Sigmoid colon (tissue), 7 donors: ENCODE measurements around the gene MTMR3. TPM values are rescaled to one million over a fixed set of nuclear protein-coding genes. Genes with fewer than 3 reads are reported as not detected.

ENCODE experiments used
- DNase-seq: peaks from one replicate; pipeline ENCODE4 v3.0.0-alpha.2; 2019
- H3K27ac ChIP-seq, 4 donors: fragments of 200-600 bp; sonication (generic); one replicate each; pipeline ENCODE4 v1.5.1; 2016 to 2019; ENCODE audit warnings: mild to moderate bottlenecking in 1 of 4
- H3K27me3 ChIP-seq, 3 donors: fragments of 200-600 bp; sonication (generic); one replicate each; pipeline ENCODE4 v1.5.1; 2019; ENCODE audit warnings: mild to moderate bottlenecking in 1 of 3
- H3K36me3 ChIP-seq, 4 donors: fragments of 200-600 bp; sonication (generic); one replicate each; pipeline ENCODE4 v1.5.1; 2016 to 2019
- H3K4me1 ChIP-seq, 4 donors: fragments of 200-600 bp; sonication (generic); one replicate each; pipeline ENCODE4 v1.5.1; 2017 to 2019
- H3K4me3 ChIP-seq, 4 donors: fragments of 200-600 bp; sonication (generic); one replicate each; pipeline ENCODE4 v1.5.1; 2017 to 2019; ENCODE audit warnings: mild to moderate bottlenecking in 2 of 4, moderate library complexity in 1 of 4
- H3K9me3 ChIP-seq, 4 donors: fragments of 200-600 bp in 3 of 4; sonication (generic) in 3 of 4; one replicate each; pipeline versions ENCODE4 v1.5.1 to v1.6.1; 2013 to 2019
- EP300 ChIP-seq, 4 donors: sonication (generic); formaldehyde crosslinking; IDR thresholded peaks; one replicate each; pipeline ENCODE4 v1.6.1; 2017; ENCODE audit warnings: antibody characterized with exemption in 4 of 4
- POLR2A ChIP-seq, 2 donors: fragments of 450-650 bp; IDR thresholded peaks; one replicate each; pipeline ENCODE4 v1.6.1; 2016; ENCODE audit warnings: antibody characterized with exemption in 2 of 2, mild to moderate bottlenecking in 2 of 2, moderate library complexity in 2 of 2
- POLR2AphosphoS5 ChIP-seq, 4 donors: sonication (generic); formaldehyde crosslinking; IDR thresholded peaks; one replicate each; pipeline ENCODE4 v1.6.1; 2017; ENCODE audit warnings: antibody characterized with exemption in 4 of 4
- WGBS, 2 donors: extraction: QIAGEN DNeasy Blood & Tissue Kit; methylation state at CpG; one replicate each; pipeline ENCODE4 v1.1.7; 2013; 5-methylcytosine and 5-hydroxymethylcytosine counted together
- intact Hi-C: fragments of 100-400 bp; cut with DNase I; formaldehyde crosslinking; loops from one replicate; pipeline ENCODE4 v1.15.1; 2023
- polyA plus RNA-seq, 3 donors: library from polyadenylated mRNA; stranded (reverse); fragments of 200-250 nt; gene quantifications; one replicate each; pipeline ENCODE4 v1.2.3, GENCODE V29; 2013
- total RNA-seq, 4 donors: library from RNA; depleted of rRNA; stranded (reverse); fragments of >200 nt; gene quantifications; one replicate each; pipeline ENCODE4 v1.1.0, GENCODE V29; 2016
- TF ChIP-seq, protein P1 (sequence below), 4 experiments: fragments of 450-650 bp in 3 of 4; fragments of 200-600 bp in 1 of 4; IDR thresholded peaks; one replicate each; pipeline ENCODE4 v1.5.1; 2016 to 2019; ENCODE audit warnings: antibody characterized with exemption in 4 of 4, mild to moderate bottlenecking in 3 of 4, moderate library complexity in 2 of 4
- donor health status: healthy with polysubstance abuse.
- donor health status: Bipolar disorder and iron deficiency.
- donor health status: healthy.

MTMR3 gene
- total and polyA plus RNA-seq, 7 donors = 6.6 to 52.3 (median 40.7) TPM

DNA sequence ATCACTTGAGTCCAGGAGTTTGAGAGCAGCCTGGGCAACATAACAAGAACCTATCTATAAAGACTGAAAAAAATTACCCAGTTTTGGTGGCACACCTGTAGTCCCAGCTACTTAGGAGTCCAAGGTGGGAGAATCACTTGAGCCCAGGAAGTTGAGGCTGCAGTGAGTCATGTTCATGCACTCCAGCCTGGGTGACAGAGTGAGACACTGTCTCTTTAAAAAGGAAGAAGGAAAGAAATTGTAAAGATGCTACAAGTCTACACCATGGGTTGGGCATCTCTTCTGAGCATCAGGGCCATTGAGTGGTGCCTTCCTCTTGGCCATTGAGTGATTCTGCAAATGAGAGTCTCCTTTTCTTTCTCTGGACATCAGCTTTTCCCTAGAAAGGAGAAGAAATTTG lies 15.7 kb upstream of the MTMR3 start:
- Histone ChIP-seq H3K4me3 (no peak overlapping the region), H3K9me3 (no peaks in the 10 kb centered on the region), H3K27ac (no peak overlapping the region), H3K27me3 (no peaks in the 10 kb centered on the region), H3K4me1 (peaks cover 0 to 21% (median 11%) of the 10 kb centered on the region in 4 donors), H3K36me3 (no peaks in the 10 kb centered on the region)
- DNase-seq = no peak
- intact Hi-C loops = no loop called here
- no peak for TF ChIP-seq POLR2AphosphoS5 (IDR thresholded peaks at IDR 0.05)
- TF ChIP-seq EP300 (IDR thresholded peaks at IDR 0.05) = no peak
- TF ChIP-seq, protein P1, sequence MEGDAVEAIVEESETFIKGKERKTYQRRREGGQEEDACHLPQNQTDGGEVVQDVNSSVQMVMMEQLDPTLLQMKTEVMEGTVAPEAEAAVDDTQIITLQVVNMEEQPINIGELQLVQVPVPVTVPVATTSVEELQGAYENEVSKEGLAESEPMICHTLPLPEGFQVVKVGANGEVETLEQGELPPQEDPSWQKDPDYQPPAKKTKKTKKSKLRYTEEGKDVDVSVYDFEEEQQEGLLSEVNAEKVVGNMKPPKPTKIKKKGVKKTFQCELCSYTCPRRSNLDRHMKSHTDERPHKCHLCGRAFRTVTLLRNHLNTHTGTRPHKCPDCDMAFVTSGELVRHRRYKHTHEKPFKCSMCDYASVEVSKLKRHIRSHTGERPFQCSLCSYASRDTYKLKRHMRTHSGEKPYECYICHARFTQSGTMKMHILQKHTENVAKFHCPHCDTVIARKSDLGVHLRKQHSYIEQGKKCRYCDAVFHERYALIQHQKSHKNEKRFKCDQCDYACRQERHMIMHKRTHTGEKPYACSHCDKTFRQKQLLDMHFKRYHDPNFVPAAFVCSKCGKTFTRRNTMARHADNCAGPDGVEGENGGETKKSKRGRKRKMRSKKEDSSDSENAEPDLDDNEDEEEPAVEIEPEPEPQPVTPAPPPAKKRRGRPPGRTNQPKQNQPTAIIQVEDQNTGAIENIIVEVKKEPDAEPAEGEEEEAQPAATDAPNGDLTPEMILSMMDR (IDR thresholded peaks at IDR 0.05) = no peak
- no peak for TF ChIP-seq POLR2A (IDR thresholded peaks at IDR 0.05)

DNA sequence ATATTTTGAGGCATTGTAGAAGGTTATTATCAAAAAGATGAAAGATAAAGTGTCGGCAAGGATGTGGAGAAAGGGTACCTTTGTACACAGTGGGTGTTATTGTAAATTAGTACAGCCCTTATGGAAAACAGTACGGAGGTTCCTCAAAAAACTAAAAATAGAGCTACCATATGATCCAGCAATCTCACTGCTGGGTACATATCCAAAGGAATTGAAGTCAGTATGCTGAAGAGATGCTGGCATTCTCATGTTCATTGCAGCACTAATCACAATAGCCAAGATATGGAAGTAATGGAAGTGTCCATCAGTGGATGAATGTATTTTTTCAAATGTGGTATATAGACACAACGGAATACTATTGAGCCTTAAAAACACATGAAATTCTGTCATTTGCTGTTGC lies 15.1 kb upstream of the MTMR3 start:
- Histone ChIP-seq H3K4me1 (peaks cover 0 to 22% (median 11%) of the 10 kb centered on the region in 4 donors), H3K9me3 (no peaks in the 10 kb centered on the region), H3K27me3 (no peaks in the 10 kb centered on the region), H3K27ac (no peak overlapping the region), H3K4me3 (no peak overlapping the region), H3K36me3 (no peaks in the 10 kb centered on the region)
- intact Hi-C loops = no loop called here
- TF ChIP-seq, protein P1 (IDR thresholded peaks at IDR 0.05) = no peak
- TF ChIP-seq POLR2A (IDR thresholded peaks at IDR 0.05) (no peak), POLR2AphosphoS5 (IDR thresholded peaks at IDR 0.05) (no peak), EP300 (IDR thresholded peaks at IDR 0.05) (no peak)
- WGBS, 2 donors = 93 to 96% methylated on average over 3 of the region's 3 CpGs
- DNase-seq = no peak

DNA sequence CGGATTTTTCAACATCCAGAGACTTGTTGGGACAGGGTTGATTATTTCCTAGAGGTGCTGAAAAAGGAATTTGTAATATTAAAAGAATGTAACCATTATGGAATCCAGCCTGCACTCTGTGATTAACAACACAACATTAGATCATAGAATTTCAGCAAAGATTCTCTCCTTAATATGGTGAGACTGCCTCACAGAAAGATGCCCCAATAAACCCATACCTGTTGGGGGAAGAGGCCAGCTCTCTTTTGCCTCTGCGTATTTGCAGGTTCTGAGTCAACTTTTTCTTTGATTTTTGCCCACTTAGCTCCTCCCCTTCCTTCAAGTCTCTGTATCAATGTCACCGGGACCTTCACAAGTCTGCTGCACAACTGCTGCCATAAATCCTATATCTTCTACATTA lies 12.4 kb upstream of the MTMR3 start:
- Histone ChIP-seq H3K4me3 (no peak overlapping the region), H3K9me3 (no peaks in the 10 kb centered on the region), H3K27me3 (no peaks in the 10 kb centered on the region), H3K27ac (no peak overlapping the region), H3K36me3 (no peaks in the 10 kb centered on the region), H3K4me1 (peaks cover 0 to 22% (median 11%) of the 10 kb centered on the region in 4 donors)
- intact Hi-C loops = no loop called here
- WGBS, 2 donors = 50 to 77% methylated on average over 3 of the region's 3 CpGs
- DNase-seq = no peak
- TF ChIP-seq EP300 (IDR thresholded peaks at IDR 0.05) = no peak
- TF ChIP-seq, protein P1 (IDR thresholded peaks at IDR 0.05) = no peak
- TF ChIP-seq POLR2A (IDR thresholded peaks at IDR 0.05) = no peak
- TF ChIP-seq POLR2AphosphoS5 (IDR thresholded peaks at IDR 0.05) = no peak

DNA sequence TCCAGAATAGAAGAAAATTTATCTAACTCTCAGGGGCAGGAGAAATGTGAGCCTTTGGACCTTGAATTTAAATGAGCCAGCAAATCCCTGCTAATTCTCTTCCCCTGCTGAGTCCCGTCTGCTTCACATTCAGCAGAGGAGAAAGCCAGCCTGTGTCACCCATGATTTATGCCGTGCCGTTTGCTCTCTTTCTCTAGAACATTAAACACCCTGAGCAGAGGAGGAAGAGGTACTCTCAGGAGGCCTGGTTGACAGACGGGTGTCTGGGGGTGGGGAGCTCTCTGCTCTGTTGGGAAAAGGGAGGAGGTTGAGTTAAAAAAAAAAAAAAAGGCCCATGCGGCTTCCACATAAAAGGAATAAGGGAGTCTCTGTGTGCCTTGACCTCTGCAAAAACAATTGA lies 11.3 kb upstream of the MTMR3 start:
- H3K4me3 ChIP-seq = no peak overlapping the region
- TF ChIP-seq POLR2A (IDR thresholded peaks at IDR 0.05) (no peak), POLR2AphosphoS5 (IDR thresholded peaks at IDR 0.05) (no peak)
- H3K36me3 ChIP-seq = no peaks in the 10 kb centered on the region
- intact Hi-C loops = no loop called here
- WGBS, 2 donors = 20 to 33% methylated on average over 5 of the region's 5 CpGs
- no peaks in the 10 kb centered on the region for H3K27me3 ChIP-seq
- H3K27ac ChIP-seq = no peak overlapping the region
- H3K9me3 ChIP-seq = no peaks in the 10 kb centered on the region
- H3K4me1 ChIP-seq = peaks cover 0 to 22% (median 11%) of the 10 kb centered on the region in 4 donors
- no peak for DNase-seq

DNA sequence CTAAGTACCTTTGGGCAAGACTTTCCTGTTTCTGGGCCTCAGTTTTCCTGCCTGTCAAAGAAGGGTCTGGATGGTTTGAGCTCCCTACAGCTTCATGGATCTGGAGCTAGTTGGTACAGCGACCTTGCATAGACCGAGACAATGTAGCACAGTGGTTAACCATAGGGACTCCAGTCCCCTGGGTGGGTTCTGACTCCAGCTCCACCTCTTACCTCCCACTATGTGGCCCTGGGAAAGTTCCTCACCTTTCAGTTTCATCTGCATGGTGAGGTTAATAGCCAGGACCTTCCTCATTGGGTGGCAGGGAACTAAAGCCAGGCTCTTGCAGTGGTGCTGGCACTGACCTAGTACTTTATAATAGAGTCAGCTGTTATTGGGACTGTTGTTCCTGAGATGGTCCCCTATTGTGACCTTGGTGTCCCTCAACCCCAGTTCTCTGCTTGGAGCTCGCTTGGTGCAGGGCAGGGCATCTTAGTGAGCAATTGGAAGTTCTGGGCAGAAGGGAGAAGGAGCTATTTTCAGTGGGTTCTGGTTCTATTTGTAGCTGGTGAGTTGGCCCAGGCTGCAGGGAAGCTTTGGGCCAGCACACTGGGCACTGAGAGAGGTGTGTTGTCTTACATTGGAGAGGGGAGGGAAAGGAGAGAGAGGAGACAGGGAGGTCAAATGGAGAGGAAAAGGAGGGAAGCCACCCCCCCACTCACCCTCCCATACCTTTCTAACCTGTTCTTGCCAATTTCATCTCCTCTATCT lies 10.7 kb upstream of the MTMR3 start:
- TF ChIP-seq, protein P1 (IDR thresholded peaks at IDR 0.05) = no peak
- TF ChIP-seq POLR2AphosphoS5 (IDR thresholded peaks at IDR 0.05) = no peak
- no peaks in the 10 kb centered on the region for H3K27me3 ChIP-seq
- H3K9me3 ChIP-seq = no peaks in the 10 kb centered on the region
- peaks cover 0 to 22% (median 11%) of the 10 kb centered on the region in 4 donors for H3K4me1 ChIP-seq
- no peak for DNase-seq
- H3K36me3 ChIP-seq = no peaks in the 10 kb centered on the region
- H3K27ac ChIP-seq = no peak overlapping the region
- intact Hi-C loops = no loop called here
- 95 to 96% methylated on average over 3 of the region's 3 CpGs for WGBS, 2 donors
- no peak overlapping the region for H3K4me3 ChIP-seq
